GM19099 (cell line): ENCODE data around the gene TMEM145.

ENCODE experiments used
- POLR2A ChIP-seq: IDR thresholded peaks from 3 replicates; pipeline ENCODE4 v1.6.1; 2011; ENCODE audit warnings: low read depth; ENCODE audit not compliant: insufficient read length; ENCODE audit errors: extremely low read depth

TMEM145 gene

GRCh38 chr19:42275517-42275916 is 37.6 kb upstream of the TMEM145 start:
- no peak for TF ChIP-seq POLR2A

GRCh38 chr19:42276284-42276683 is 36.8 kb upstream of the TMEM145 start:
- TF ChIP-seq POLR2A: no peak

GRCh38 chr19:42276821-42277220 is 36.3 kb upstream of the TMEM145 start:
- no peak for TF ChIP-seq POLR2A

- no peak for TF ChIP-seq POLR2A
Measured at GRCh38 chr19:42277821-42278451, 35.2 kb upstream of the TMEM145 start.

DNA sequence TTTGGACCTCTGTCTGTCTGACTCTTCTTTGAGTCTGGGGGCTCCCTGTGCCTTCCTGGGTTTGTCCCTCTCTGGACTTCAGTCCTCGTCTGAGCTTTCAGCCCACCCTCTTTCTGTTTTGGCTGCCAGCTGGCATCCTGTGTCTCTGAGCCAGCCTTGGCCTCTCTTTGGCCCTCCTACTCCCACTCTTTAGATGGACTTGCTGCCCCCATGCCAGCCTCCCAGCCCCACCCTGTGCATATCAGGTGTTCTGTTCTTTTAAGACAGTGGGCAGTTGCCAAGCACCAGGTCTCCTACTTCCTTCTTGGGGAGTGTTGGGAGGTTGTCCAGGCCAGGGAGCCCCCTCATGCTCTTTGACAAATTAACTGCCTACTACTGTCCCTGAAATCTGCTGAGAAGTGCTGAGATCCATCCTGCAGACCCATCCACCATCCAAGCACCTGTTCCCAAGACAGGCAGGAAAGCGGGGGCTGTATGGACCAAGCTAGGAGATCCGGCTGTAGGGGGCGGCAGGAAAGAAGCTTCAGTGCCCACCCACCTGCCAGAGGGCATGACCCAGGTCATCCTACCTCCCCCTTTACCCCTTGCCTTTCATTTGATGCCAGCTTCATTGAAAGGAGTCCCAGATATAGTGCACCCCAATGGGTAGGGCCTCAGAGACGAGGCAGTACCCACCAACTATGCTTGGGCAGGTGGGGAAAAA is 34.5 kb upstream of the TMEM145 start:
- no peak for TF ChIP-seq POLR2A

DNA sequence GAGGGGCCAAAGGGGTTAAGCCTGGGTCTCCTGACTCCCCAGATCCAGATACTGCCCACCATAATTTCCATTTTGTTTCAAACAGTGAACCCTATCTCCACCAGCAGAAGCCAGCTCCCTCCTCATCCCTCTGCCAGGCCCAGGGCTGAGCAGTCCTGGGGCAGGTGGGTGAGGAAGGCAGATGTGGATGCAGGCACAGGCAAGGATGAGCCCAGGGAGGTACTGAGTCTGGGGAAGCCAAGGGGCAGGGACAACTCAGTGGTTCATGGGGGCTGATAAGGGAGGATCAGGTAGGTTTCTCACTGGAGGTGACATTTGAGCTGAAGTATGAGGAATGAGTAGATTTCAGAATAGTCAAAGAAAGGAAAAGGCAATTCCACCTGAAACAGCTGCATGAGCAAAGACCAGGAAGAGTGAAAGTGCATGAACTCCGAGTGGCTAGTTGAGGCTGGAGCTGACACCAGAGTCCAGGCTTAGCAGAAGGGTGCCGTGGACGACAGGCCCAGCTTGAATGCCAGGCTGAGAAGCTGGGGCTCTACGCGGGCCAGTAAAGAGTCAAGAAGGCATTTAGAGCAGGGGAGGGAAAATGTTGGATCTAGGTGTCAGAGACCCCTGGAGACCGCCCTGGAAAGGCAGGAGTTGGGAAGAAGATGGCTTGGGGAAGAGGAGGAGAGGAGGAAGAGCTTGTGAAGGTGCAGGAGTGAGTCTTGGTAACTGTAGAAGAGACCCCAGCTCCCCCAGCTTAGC is 33.8 kb upstream of the TMEM145 start:
- TF ChIP-seq POLR2A: no peak

DNA sequence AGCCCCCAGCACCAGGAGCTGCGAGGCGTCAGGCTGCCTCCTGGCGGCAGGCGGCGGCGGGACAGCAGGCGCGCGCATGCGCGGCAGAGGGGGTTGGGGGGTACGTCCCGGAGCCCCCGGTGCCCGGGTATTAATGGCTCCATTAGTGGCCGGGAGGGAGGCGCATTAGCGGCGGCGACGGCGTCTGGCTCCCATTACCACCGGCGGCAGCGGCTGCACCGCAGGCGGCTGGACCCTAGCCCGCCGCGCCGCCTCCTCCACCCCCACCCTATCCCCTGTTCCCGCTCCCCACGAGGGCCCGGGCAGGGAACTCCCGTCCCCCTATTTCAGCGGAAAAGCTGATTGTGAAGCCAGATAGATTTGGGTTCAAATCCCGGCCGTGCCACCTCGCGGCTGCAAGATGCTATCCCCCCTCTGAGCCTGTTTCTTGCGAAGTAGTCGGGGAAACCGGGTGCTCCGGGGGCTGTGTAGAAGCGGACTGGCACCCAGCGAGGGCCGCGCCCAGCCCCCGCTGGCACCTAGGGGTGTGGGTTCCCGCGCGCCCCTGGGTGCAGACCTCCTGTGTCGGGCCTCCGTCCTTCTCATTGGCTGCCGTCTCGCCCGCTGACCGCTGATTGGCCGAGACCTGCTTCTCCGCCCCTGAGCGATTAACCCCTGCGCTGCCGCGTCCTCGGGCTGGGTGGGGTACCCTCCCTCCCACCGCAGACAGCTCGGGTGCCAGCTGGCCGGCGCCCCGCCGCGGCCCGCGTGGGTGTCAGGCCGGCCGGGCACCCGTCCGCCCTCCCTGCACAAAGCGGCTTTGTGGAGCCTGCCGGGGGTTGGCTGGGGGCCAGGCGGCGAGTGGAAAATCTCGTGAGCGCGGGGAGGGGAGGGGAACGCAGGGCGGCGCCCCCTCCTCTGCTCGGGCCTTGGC is 33.0 kb upstream of the TMEM145 start:
- TF ChIP-seq POLR2A: peak; percentile 66

GRCh38 chr19:42280815-42281145 is 32.3 kb upstream of the TMEM145 start:
- no peak for TF ChIP-seq POLR2A

DNA sequence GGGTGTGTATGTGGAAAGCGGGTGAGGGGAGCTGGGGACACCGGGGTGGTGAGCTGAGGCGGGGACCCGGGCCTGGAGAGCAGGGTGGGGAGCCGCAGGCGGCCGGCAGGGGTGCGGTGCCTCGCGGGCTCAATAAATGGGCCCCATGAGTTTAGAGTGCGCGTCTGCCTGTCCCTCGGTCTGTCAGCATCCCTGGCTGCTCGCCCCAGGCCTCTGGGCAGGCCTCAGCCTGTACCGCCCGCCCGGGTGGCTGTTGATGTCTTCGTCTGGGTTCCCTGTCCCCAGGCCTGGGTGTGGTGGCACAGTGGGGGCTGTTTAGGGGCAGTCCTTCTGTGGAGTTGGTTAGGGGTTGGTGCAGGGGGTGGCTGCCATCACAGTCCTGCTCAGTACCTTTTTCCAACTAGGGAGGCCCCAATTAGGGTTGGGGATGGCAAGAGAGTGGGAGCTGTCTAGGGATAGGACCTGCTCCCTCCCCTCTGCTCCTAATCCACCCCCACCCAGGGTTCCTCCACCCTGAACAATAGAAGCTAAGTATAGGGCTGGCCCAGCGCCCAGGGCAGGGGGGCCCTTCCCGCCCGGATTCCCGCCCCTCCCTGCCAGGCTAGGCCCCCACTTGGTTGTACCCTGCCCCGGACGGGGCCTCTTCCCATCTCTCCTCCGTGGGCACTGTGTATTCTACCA is 31.8 kb upstream of the TMEM145 start:
- no peak for TF ChIP-seq POLR2A

- TF ChIP-seq POLR2A: no peak
Measured at GRCh38 chr19:42281827-42282762, 31.0 kb upstream of the TMEM145 start.

GRCh38 chr19:42282819-42283187 is 30.3 kb upstream of the TMEM145 start:
- TF ChIP-seq POLR2A: no peak

DNA sequence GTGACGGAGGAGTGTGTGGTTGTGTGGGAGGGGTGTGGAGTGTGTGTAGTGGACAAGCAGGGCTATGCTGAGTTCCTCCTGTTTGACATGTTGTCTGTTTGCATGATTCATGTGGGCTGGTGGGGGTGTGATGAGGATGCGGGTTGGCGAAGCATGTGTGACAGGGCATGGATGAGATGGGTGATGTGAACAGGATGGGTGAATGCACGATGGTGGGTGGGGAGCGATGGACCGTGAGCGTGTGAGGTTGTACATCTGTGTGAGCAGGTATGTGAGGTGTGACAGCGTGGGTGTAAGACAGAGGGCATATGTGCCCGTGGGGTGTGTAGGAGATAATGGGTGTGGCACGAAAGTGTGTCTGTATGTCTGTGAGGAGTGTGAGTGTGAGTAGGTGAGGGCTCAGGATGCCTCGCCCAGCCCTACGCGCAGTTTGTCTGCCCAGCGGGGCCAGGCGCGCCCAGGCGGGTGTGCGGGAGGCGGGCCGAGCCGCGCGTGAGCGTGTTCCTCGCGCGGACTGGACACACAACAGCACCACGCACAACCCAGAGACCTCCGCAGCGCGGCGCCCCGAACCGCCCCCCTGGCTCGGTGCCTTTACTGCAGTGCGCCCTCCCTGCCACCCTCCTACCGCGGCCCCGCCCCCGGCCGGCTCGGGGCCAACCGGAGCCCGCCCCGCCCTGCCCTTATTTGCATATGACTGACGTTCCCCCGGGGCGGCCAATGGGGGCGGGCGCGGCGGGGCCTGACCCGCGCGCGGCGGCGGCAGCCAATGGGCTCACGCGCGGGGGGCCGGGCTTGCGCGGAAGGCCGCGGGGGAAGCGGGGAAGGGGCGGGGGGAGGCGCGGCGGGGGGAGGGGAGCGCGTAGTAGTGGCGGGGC is 29.7 kb upstream of the TMEM145 start:
- peak; percentile 71 for TF ChIP-seq POLR2A
